Measurements from ENCODE around the gene ASL. TPM values are rescaled to one million over a fixed set of nuclear protein-coding genes. Genes with fewer than 3 reads are reported as not detected.
"Not testable (repeated sequence)": the region's sequence is repeated elsewhere in the genome, so short reads cannot be mapped to it uniquely, and the experiment has no call there.

Gene ASL
- total and polyA plus RNA-seq, 2 donors = 7.3 to 24.6 TPM

- no peaks in the 10 kb centered on the region for H3K9me3 ChIP-seq (ENCODE audit: control insufficient read depth in 2 of 2, insufficient read depth in 1 of 2, low read length in 1 of 2)
These were observed 14.8 kb upstream of the ASL start for GRCh38 chr7:66060796-66061195.

GRCh38 chr7:66069732-66070131 lies 5.9 kb upstream of the ASL start:
- no peaks in the 10 kb centered on the region for H3K36me3 ChIP-seq (ENCODE audit: control insufficient read depth in 2 of 2, insufficient read depth in 2 of 2, low read length in 1 of 2)
- H3K27ac ChIP-seq (ENCODE audit: low read depth in 1 of 2, low read length in 1 of 2) = no peak overlapping the region
- peaks cover 0 to 3% of the 10 kb centered on the region in 2 donors for H3K4me1 ChIP-seq (ENCODE audit: control insufficient read depth in 2 of 2, insufficient read depth in 2 of 2, low read length in 2 of 2)
- DNase-seq (ENCODE audit: low read depth in 6 of 9, low spot score in 9 of 9) = no peak
- no peaks in the 10 kb centered on the region for H3K9me3 ChIP-seq (ENCODE audit: control insufficient read depth in 2 of 2, insufficient read depth in 1 of 2, low read length in 1 of 2)
- 97% methylated on average over 4 of the region's 4 CpGs for WGBS
- no peaks in the 10 kb centered on the region for H3K27me3 ChIP-seq (ENCODE audit: control insufficient read depth in 2 of 2, insufficient read depth in 1 of 2, low read length in 1 of 2)
- H3K4me3 ChIP-seq (ENCODE audit: low read length in 2 of 2) = no peak overlapping the region

More at GRCh38 chr7:66060796-66061195, 14.8 kb upstream of the ASL start:
- no peak overlapping the region for H3K27ac ChIP-seq (ENCODE audit: low read depth in 1 of 2, low read length in 1 of 2)
- no peaks in the 10 kb centered on the region for H3K27me3 ChIP-seq (ENCODE audit: control insufficient read depth in 2 of 2, insufficient read depth in 1 of 2, low read length in 1 of 2)
- no peak for DNase-seq (ENCODE audit: low read depth in 6 of 9, low spot score in 9 of 9)
- no peaks in the 10 kb centered on the region for H3K4me1 ChIP-seq (ENCODE audit: control insufficient read depth in 2 of 2, insufficient read depth in 2 of 2, low read length in 2 of 2)
- H3K36me3 ChIP-seq (ENCODE audit: control insufficient read depth in 2 of 2, insufficient read depth in 2 of 2, low read length in 1 of 2) = no peaks in the 10 kb centered on the region
- no peak overlapping the region for H3K4me3 ChIP-seq (ENCODE audit: low read length in 2 of 2)
- 99% methylated on average over 1 of the region's 1 CpG for WGBS

- Histone ChIP-seq H3K4me3 (ENCODE audit: low read length in 2 of 2) (no peak overlapping the region), H3K36me3 (ENCODE audit: control insufficient read depth in 2 of 2, insufficient read depth in 2 of 2, low read length in 1 of 2) (no peaks in the 10 kb centered on the region), H3K4me1 (ENCODE audit: control insufficient read depth in 2 of 2, insufficient read depth in 2 of 2, low read length in 2 of 2) (peaks cover 0 to 4% of the 10 kb centered on the region in 2 donors), H3K9me3 (ENCODE audit: control insufficient read depth in 2 of 2, insufficient read depth in 1 of 2, low read length in 1 of 2) (no peaks in the 10 kb centered on the region), H3K27ac (ENCODE audit: low read depth in 1 of 2, low read length in 1 of 2) (no peak overlapping the region), H3K27me3 (ENCODE audit: control insufficient read depth in 2 of 2, insufficient read depth in 1 of 2, low read length in 1 of 2) (no peaks in the 10 kb centered on the region)
- 99% methylated on average over 1 of the region's 1 CpG for WGBS
- DNase-seq (ENCODE audit: low read depth in 6 of 9, low spot score in 9 of 9) = no peak
These were observed 5.4 kb upstream of the ASL start for GRCh38 chr7:66070222-66070621.

- H3K27me3 ChIP-seq (ENCODE audit: control insufficient read depth in 2 of 2, insufficient read depth in 1 of 2, low read length in 1 of 2); H3K4me3 ChIP-seq (ENCODE audit: low read length in 2 of 2); H3K27ac ChIP-seq (ENCODE audit: low read depth in 1 of 2, low read length in 1 of 2); H3K9me3 ChIP-seq (ENCODE audit: control insufficient read depth in 2 of 2, insufficient read depth in 1 of 2, low read length in 1 of 2); H3K36me3 ChIP-seq (ENCODE audit: control insufficient read depth in 2 of 2, insufficient read depth in 2 of 2, low read length in 1 of 2): not testable (repeated sequence)
- peaks cover 7 to 13% of the 10 kb centered on the region in 2 donors for H3K4me1 ChIP-seq (ENCODE audit: control insufficient read depth in 2 of 2, insufficient read depth in 2 of 2, low read length in 2 of 2)
- 53% methylated on average over 7 of the region's 7 CpGs for WGBS
- DNase-seq (ENCODE audit: low read depth in 6 of 9, low spot score in 9 of 9) = peak in 1 of 9 donors; percentile 18
These were observed 3.4 kb upstream of the ASL start for GRCh38 chr7:66072208-66072607.

GRCh38 chr7:66076462-66077329 lies 1.1 kb downstream of the ASL start:
- WGBS = 82% methylated on average over 11 of the region's 11 CpGs

GRCh38 chr7:66078067-66078466 lies 2.4 kb downstream of the ASL start:
- no peaks in the 10 kb centered on the region for H3K9me3 ChIP-seq (ENCODE audit: control insufficient read depth in 2 of 2, insufficient read depth in 1 of 2, low read length in 1 of 2)
- 96% methylated on average over 5 of the region's 5 CpGs for WGBS
- DNase-seq (ENCODE audit: low read depth in 6 of 9, low spot score in 9 of 9) = no peak
- H3K27me3 ChIP-seq (ENCODE audit: control insufficient read depth in 2 of 2, insufficient read depth in 1 of 2, low read length in 1 of 2) = no peaks in the 10 kb centered on the region
- H3K4me3 ChIP-seq (ENCODE audit: low read length in 2 of 2) = no peak overlapping the region
- no peak overlapping the region for H3K27ac ChIP-seq (ENCODE audit: low read depth in 1 of 2, low read length in 1 of 2)
- peaks cover 0 to 3% of the 10 kb centered on the region in 2 donors for H3K36me3 ChIP-seq (ENCODE audit: control insufficient read depth in 2 of 2, insufficient read depth in 2 of 2, low read length in 1 of 2)
- peaks cover 7 to 10% of the 10 kb centered on the region in 2 donors for H3K4me1 ChIP-seq (ENCODE audit: control insufficient read depth in 2 of 2, insufficient read depth in 2 of 2, low read length in 2 of 2)

More at GRCh38 chr7:66076462-66077329, 1.1 kb downstream of the ASL start:
- DNase-seq (ENCODE audit: low read depth in 6 of 9, low spot score in 9 of 9) = no peak
- H3K4me3 ChIP-seq (ENCODE audit: low read length in 2 of 2) = peak overlapping the region; percentile 47 to 68
- H3K27me3 ChIP-seq (ENCODE audit: control insufficient read depth in 2 of 2, insufficient read depth in 1 of 2, low read length in 1 of 2) = no peaks in the 10 kb centered on the region
- H3K4me1 ChIP-seq (ENCODE audit: control insufficient read depth in 2 of 2, insufficient read depth in 2 of 2, low read length in 2 of 2) = peaks cover 7 to 13% of the 10 kb centered on the region in 2 donors
- no peaks in the 10 kb centered on the region for H3K36me3 ChIP-seq (ENCODE audit: control insufficient read depth in 2 of 2, insufficient read depth in 2 of 2, low read length in 1 of 2)
- H3K27ac ChIP-seq (ENCODE audit: low read depth in 1 of 2, low read length in 1 of 2) = no peak overlapping the region
- no peaks in the 10 kb centered on the region for H3K9me3 ChIP-seq (ENCODE audit: control insufficient read depth in 2 of 2, insufficient read depth in 1 of 2, low read length in 1 of 2)

GRCh38 chr7:66082083-66082482 lies 6.5 kb downstream of the ASL start:
- Histone ChIP-seq H3K27ac (ENCODE audit: low read depth in 1 of 2, low read length in 1 of 2) (no peak overlapping the region), H3K4me3 (ENCODE audit: low read length in 2 of 2) (no peak overlapping the region), H3K36me3 (ENCODE audit: control insufficient read depth in 2 of 2, insufficient read depth in 2 of 2, low read length in 1 of 2) (peaks cover 0 to 3% of the 10 kb centered on the region in 2 donors), H3K27me3 (ENCODE audit: control insufficient read depth in 2 of 2, insufficient read depth in 1 of 2, low read length in 1 of 2) (no peaks in the 10 kb centered on the region), H3K9me3 (ENCODE audit: control insufficient read depth in 2 of 2, insufficient read depth in 1 of 2, low read length in 1 of 2) (no peaks in the 10 kb centered on the region), H3K4me1 (ENCODE audit: control insufficient read depth in 2 of 2, insufficient read depth in 2 of 2, low read length in 2 of 2) (no peaks in the 10 kb centered on the region)
- no peak for DNase-seq (ENCODE audit: low read depth in 6 of 9, low spot score in 9 of 9)
- 99% methylated on average over 6 of the region's 6 CpGs for WGBS

GRCh38 chr7:66082886-66083415 lies 7.3 kb downstream of the ASL start:
- over 99% methylated on average over 16 of the region's 16 CpGs for WGBS
- peaks cover 0 to 3% of the 10 kb centered on the region in 2 donors for H3K36me3 ChIP-seq (ENCODE audit: control insufficient read depth in 2 of 2, insufficient read depth in 2 of 2, low read length in 1 of 2)
- no peaks in the 10 kb centered on the region for H3K27me3 ChIP-seq (ENCODE audit: control insufficient read depth in 2 of 2, insufficient read depth in 1 of 2, low read length in 1 of 2)
- no peak for DNase-seq (ENCODE audit: low read depth in 6 of 9, low spot score in 9 of 9)
- no peaks in the 10 kb centered on the region for H3K4me1 ChIP-seq (ENCODE audit: control insufficient read depth in 2 of 2, insufficient read depth in 2 of 2, low read length in 2 of 2)
- H3K9me3 ChIP-seq (ENCODE audit: control insufficient read depth in 2 of 2, insufficient read depth in 1 of 2, low read length in 1 of 2) = no peaks in the 10 kb centered on the region
- H3K4me3 ChIP-seq (ENCODE audit: low read length in 2 of 2) = no peak overlapping the region
- no peak overlapping the region for H3K27ac ChIP-seq (ENCODE audit: low read depth in 1 of 2, low read length in 1 of 2)

- WGBS = over 99% methylated on average over 2 of the region's 2 CpGs
- no peak overlapping the region for H3K27ac ChIP-seq (ENCODE audit: low read depth in 1 of 2, low read length in 1 of 2)
These were observed 8.1 kb downstream of the ASL start for GRCh38 chr7:66083677-66084076.

More at GRCh38 chr7:66083677-66084076, 8.1 kb downstream of the ASL start:
- Histone ChIP-seq H3K9me3 (ENCODE audit: control insufficient read depth in 2 of 2, insufficient read depth in 1 of 2, low read length in 1 of 2) (no peaks in the 10 kb centered on the region), H3K36me3 (ENCODE audit: control insufficient read depth in 2 of 2, insufficient read depth in 2 of 2, low read length in 1 of 2) (peaks cover 0 to 3% of the 10 kb centered on the region in 2 donors), H3K4me3 (ENCODE audit: low read length in 2 of 2) (no peak overlapping the region), H3K4me1 (ENCODE audit: control insufficient read depth in 2 of 2, insufficient read depth in 2 of 2, low read length in 2 of 2) (no peaks in the 10 kb centered on the region), H3K27me3 (ENCODE audit: control insufficient read depth in 2 of 2, insufficient read depth in 1 of 2, low read length in 1 of 2) (no peaks in the 10 kb centered on the region)
- DNase-seq (ENCODE audit: low read depth in 6 of 9, low spot score in 9 of 9) = no peak

Measured in thymus (tissue), 11 donors.